ENCODE measurements around the gene QRICH2. TPM values are rescaled to one million over a fixed set of nuclear protein-coding genes. Genes with fewer than 3 reads are reported as not detected.
A peak's percentile ranks its signal among the peaks of the same experiment; 100 is the strongest.

QRICH2 gene
- total RNA-seq, 1 donor from 2014 or later, result 12.3 TPM

DNA sequence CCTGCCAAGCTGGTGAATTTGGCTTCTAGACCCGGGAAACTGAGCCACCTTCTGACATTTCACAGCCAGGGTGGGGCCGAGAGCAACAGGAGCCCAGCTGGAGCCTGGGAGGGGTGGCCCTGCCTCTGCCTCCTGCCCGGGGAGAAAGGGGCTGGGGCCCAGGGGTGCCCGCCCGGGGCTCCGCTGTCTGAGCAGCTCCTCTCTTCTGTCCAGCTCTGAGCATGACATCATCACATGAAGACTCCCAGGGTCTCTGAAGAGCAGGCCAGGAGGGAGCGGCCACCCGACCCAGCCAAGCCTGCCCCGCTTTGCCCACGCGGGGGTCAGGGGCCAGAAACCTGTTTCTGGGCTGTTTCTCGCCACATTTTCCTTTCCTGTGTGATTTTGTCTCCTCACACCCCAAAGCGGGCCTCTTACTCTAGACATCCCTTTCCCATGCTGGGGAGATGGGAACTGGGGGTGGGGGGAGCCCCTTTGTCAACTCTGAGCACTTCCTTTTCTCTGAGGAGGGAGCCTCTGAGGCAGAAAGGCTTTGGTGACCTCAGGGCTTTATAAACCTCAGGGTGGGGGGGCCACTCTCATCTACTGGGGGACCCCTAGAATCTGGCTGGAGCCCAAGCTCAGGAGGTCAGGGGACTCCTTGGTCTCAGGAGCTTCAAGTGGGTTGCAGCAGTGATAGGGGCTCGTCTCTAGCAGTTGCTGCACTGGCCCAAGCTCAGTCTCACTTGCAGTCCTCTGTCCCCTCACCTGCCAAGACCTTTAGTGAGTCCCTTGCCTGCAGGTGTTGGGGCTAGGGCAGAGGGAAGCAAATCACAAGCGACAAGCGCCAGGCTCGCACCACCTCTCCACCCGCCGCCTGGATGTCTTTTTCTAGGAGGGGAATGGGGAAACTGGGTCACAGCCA, 35.3 kb downstream of the QRICH2 start:
- DNase-seq (ENCODE audit: low read depth, low spot score), result no peak
- H3K4me1 Mint-ChIP-seq, result peaks cover 21% of the 10 kb centered on the region
- H3K4me3 Mint-ChIP-seq, result no peak overlapping the region
- no peaks in the 10 kb centered on the region for H3K36me3 Mint-ChIP-seq (ENCODE audit: low read depth)
- H3K27ac Mint-ChIP-seq (ENCODE audit: unreplicated experiment), result no peak overlapping the region
- no peaks in the 10 kb centered on the region for H3K27me3 Mint-ChIP-seq (ENCODE audit: low read depth)
- no peak for TF ChIP-seq CTCF (conservative IDR thresholded peaks at IDR 0.05)
- no peaks in the 10 kb centered on the region for H3K9me3 Mint-ChIP-seq

GRCh38 chr17:76271669-76272540, 36.2 kb downstream of the QRICH2 start:
- no peak for DNase-seq (ENCODE audit: low read depth, low spot score)
- H3K4me3 Mint-ChIP-seq, result peak overlapping the region; percentile 12
- no peaks in the 10 kb centered on the region for H3K36me3 Mint-ChIP-seq (ENCODE audit: low read depth)
- H3K9me3 Mint-ChIP-seq, result no peaks in the 10 kb centered on the region
- no peak overlapping the region for H3K27ac Mint-ChIP-seq (ENCODE audit: unreplicated experiment)
- no peak for TF ChIP-seq CTCF (conservative IDR thresholded peaks at IDR 0.05)
- peaks cover 21% of the 10 kb centered on the region for H3K4me1 Mint-ChIP-seq
- no peaks in the 10 kb centered on the region for H3K27me3 Mint-ChIP-seq (ENCODE audit: low read depth)

- H3K36me3 Mint-ChIP-seq (ENCODE audit: low read depth), result no peaks in the 10 kb centered on the region
- H3K4me1 Mint-ChIP-seq, result peaks cover 28% of the 10 kb centered on the region
- H3K27ac Mint-ChIP-seq (ENCODE audit: unreplicated experiment), result peak overlapping the region; percentile 27
- no peak for TF ChIP-seq CTCF (conservative IDR thresholded peaks at IDR 0.05)
- no peaks in the 10 kb centered on the region for H3K27me3 Mint-ChIP-seq (ENCODE audit: low read depth)
- H3K4me3 Mint-ChIP-seq, result peak overlapping the region; percentile 12
- DNase-seq (ENCODE audit: low read depth, low spot score), result no peak
- no peaks in the 10 kb centered on the region for H3K9me3 Mint-ChIP-seq
Observed at GRCh38 chr17:76270770-76271668, 37.1 kb downstream of the QRICH2 start.

DNA sequence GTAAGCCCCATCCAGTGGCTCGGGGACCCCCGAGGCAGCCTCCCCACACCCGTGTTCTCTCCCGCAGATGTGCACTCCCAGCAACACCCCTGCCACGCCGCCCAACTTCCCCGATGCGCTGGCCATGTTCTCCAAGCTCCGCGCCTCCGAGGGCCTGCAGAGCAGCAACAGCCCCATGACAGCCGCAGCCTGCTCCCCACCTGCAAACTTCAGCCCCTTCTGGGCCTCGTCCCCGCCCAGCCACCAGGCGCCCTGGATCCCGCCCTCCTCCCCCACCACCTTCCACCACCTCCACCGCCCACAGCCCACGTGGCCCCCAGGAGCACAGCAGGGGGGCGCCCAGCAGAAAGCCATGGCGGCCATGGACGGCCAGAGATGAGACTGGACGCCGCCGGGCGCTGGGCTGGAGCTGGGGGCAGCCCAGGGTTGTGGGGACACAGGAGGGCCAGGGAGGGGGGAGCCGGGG, 37.9 kb downstream of the QRICH2 start:
- no peak for DNase-seq (ENCODE audit: low read depth, low spot score)
- no peak overlapping the region for H3K27ac Mint-ChIP-seq (ENCODE audit: unreplicated experiment)
- TF ChIP-seq CTCF (conservative IDR thresholded peaks at IDR 0.05), result no peak
- H3K4me1 Mint-ChIP-seq, result peaks cover 28% of the 10 kb centered on the region
- no peaks in the 10 kb centered on the region for H3K27me3 Mint-ChIP-seq (ENCODE audit: low read depth)
- H3K9me3 Mint-ChIP-seq, result no peaks in the 10 kb centered on the region
- H3K4me3 Mint-ChIP-seq, result peak overlapping the region; percentile 87
- no peaks in the 10 kb centered on the region for H3K36me3 Mint-ChIP-seq (ENCODE audit: low read depth)
